Endodermal cell (in vitro differentiated cells): ENCODE data around the gene SLMAP. TPM values are rescaled to one million over a fixed set of nuclear protein-coding genes. Genes with fewer than 3 reads are reported as not detected.
A peak's percentile ranks its signal among the peaks of the same experiment; 100 is the strongest.

Experiments used
- DNase-seq: peaks from one replicate; pipeline ENCODE4 v3.0.0-alpha.2; 2017
- H3K27ac ChIP-seq: 2 replicates; pipeline ENCODE4 v1.5.1; 2013; ENCODE audit warnings: mild to moderate bottlenecking, low read depth, low read length, moderate library complexity
- H3K27me3 ChIP-seq: 2 replicates; pipeline ENCODE4 v1.6.1; 2013; ENCODE audit warnings: mild to moderate bottlenecking, low read length, moderate library complexity; ENCODE audit not compliant: insufficient read depth, control insufficient read depth, poor library complexity, severe bottlenecking
- H3K36me3 ChIP-seq: 2 replicates; pipeline ENCODE4 v1.7.0; 2013; ENCODE audit warnings: mild to moderate bottlenecking, low read length, moderate library complexity; ENCODE audit not compliant: control insufficient read depth, insufficient read depth
- H3K4me1 ChIP-seq: one replicate; pipeline ENCODE4 v1.7.0; 2013; ENCODE audit warnings: low read length; ENCODE audit not compliant: control insufficient read depth, insufficient read depth
- H3K4me3 ChIP-seq: 2 replicates; pipeline ENCODE4 v1.5.1; 2013; ENCODE audit warnings: mild to moderate bottlenecking, low read length, moderate library complexity
- H3K9ac ChIP-seq: 2 replicates; pipeline ENCODE4 v1.6.1; 2013; ENCODE audit warnings: mild to moderate bottlenecking, low read length, moderate library complexity; ENCODE audit not compliant: poor library complexity, severe bottlenecking; ENCODE audit errors: extremely low read depth
- H3K9me3 ChIP-seq: 2 replicates; pipeline ENCODE4 v1.6.1; 2013; ENCODE audit warnings: mild to moderate bottlenecking, low read length, moderate library complexity; ENCODE audit not compliant: control insufficient read depth
- H3K27ac Mint-ChIP-seq: 2 replicates; pipeline ENCODE4 v1.8.0; 2020; ENCODE audit warnings: mixed read lengths
- H3K27me3 Mint-ChIP-seq: 2 replicates; pipeline ENCODE4 v1.8.0; 2021; ENCODE audit warnings: mild to moderate bottlenecking, mixed read lengths; ENCODE audit not compliant: insufficient read depth
- H3K36me3 Mint-ChIP-seq: 2 replicates; pipeline ENCODE4 v1.8.0; 2020; ENCODE audit warnings: low read depth, mixed read lengths
- H3K4me1 Mint-ChIP-seq: 2 replicates; pipeline ENCODE4 v1.8.0; 2020; ENCODE audit warnings: mixed read lengths
- H3K4me3 Mint-ChIP-seq: 2 replicates; pipeline ENCODE4 v1.8.0; 2020; ENCODE audit warnings: mild to moderate bottlenecking, moderate library complexity, mixed read lengths
- H3K9me3 Mint-ChIP-seq: 2 replicates; pipeline ENCODE4 v1.8.0; 2020; ENCODE audit warnings: mild to moderate bottlenecking, mixed read lengths
- CTCF ChIP-seq: fragments of 200-600 bp; sonication (generic); conservative IDR thresholded peaks from 2 replicates; pipeline ENCODE4 v1.5.0; 2021; ENCODE audit warnings: antibody characterized with exemption, mild to moderate bottlenecking
- whole genome bisulfite sequencing, 2 experiments: methylation state at CpG; one replicate each; pipeline versions ENCODE4 v1.1.5 to v1.1.7; 2013; ENCODE audit warnings: missing lambda C conversion rate in 2 of 2, mixed read lengths in 1 of 2; ENCODE audit not compliant: insufficient coverage in 1 of 2, insufficient read length in 1 of 2; 5-methylcytosine and 5-hydroxymethylcytosine counted together
- total RNA-seq, 2 donors: library from RNA; stranded (reverse); fragmentation: NEBNext Ultra II Directional in 1 of 2; extraction: Animal tissue kit (Norgen Biotek cat#: 25700) in 1 of 2; gene quantifications; 2 replicates in 1 of 2; 3 replicates in 1 of 2; pipeline ENCODE4 v1.2.1, GENCODE V29; 2021

The SLMAP gene
- total RNA-seq, 2 donors from 2014 or later, result 64.8 to 65.7 TPM

DNA sequence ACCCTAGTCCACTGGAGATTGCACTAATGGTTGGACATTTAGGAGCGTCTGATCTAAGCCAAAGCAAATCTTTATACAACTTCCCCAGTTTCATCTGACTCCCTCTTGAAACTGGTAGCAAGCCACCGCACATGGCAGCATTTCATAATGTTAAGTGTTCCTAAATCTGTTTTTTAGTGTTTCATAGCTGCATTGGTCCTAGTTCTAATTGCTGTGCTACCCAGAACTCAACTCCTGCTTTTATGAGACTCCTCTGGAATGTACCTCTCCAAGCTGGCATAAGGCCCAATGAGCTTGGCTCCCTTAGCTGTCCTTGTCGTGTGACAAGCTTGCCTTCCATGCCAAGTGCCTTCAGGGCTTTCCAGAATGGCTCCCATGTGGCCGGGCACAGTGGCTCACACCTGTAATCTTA lies 186.8 kb downstream of the SLMAP start:
- H3K4me1 Mint-ChIP-seq, result peaks cover 15% of the 10 kb centered on the region

DNA sequence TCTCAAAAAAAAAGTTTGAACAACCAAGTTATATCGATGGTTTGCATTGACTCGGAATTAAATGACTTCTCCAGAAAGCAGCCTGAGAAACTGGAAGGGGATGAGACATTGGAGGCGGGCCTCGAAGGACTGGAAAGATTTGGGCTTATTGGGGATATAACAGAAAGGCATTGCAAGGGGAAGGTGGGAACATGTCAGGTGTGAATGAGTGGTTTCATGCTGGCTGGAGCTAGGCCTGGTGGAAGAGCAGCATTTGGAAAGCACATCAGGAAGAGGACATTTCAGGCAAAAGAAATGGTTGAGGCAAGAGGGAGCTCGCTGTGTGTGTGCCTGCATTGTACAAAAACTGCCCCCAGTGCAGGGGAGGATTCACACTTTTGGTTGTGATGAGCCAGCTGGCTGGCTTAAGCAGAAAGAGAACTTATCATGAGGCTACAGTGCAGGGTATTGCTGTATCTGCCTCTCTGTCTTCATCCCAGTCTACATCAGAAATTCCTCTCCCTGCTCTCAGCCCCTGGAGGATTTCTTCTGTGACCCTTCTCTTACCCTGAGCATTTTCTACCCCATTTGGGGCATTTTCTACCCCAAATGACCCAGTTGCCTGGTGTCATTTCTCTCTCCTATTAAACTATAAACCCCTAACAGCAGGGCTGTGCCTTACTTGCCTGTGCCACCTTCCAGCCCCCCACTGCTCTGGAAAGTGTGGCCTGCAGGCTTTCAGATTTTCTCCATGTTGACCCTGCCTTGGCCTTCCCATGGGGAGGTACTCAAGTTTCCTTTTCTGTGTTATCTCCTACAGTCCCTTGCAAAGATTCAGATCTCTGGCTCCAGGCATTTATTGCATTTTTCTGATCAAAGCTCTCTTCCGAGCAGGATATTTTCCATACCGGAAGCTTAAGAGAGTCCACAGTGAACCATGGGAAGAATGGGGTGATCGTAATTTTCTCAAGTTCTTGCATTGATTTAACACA lies 187.7 kb downstream of the SLMAP start:
- Histone ChIP-seq H3K36me3 (no peaks in the 10 kb centered on the region), H3K4me1 (peaks cover 8% of the 10 kb centered on the region), H3K4me3 (no peak overlapping the region), H3K9me3 (peaks cover 9% of the 10 kb centered on the region), H3K9ac (no peak overlapping the region), H3K27ac (peak overlapping the region; percentile 19), H3K27me3 (no peaks in the 10 kb centered on the region)
- TF ChIP-seq CTCF, result no peak
- no peak for DNase-seq
- H3K27ac Mint-ChIP-seq, result peak overlapping the region; percentile 28
- 91 to 99% methylated on average over 8 of the region's 8 CpGs for WGBS, 2 experiments
- no peak overlapping the region for H3K4me3 Mint-ChIP-seq
- H3K36me3 Mint-ChIP-seq, result peaks cover 14% of the 10 kb centered on the region
- H3K9me3 Mint-ChIP-seq, result peaks cover 11% of the 10 kb centered on the region
- no peaks in the 10 kb centered on the region for H3K27me3 Mint-ChIP-seq
- H3K4me1 Mint-ChIP-seq, result peaks cover 24% of the 10 kb centered on the region

More for the DNA sequence above, 186.8 kb downstream of the SLMAP start:
- H3K4me1 ChIP-seq, result no peaks in the 10 kb centered on the region
- H3K27me3 ChIP-seq, result no peaks in the 10 kb centered on the region
- H3K36me3 ChIP-seq, result no peaks in the 10 kb centered on the region
- H3K4me3 Mint-ChIP-seq, result no peak overlapping the region
- no peak for TF ChIP-seq CTCF
- H3K9me3 ChIP-seq, result peaks cover 9% of the 10 kb centered on the region
- no peak overlapping the region for H3K9ac ChIP-seq
- no peak overlapping the region for H3K4me3 ChIP-seq
- no peaks in the 10 kb centered on the region for H3K27me3 Mint-ChIP-seq
- DNase-seq, result peak; percentile 30
- H3K27ac ChIP-seq, result no peak overlapping the region
- peaks cover 11% of the 10 kb centered on the region for H3K9me3 Mint-ChIP-seq
- WGBS, 2 experiments, result 94 to 100% methylated on average over 2 to 4 of the region's 4 CpGs
- H3K36me3 Mint-ChIP-seq, result peaks cover 14% of the 10 kb centered on the region
- no peak overlapping the region for H3K27ac Mint-ChIP-seq

GRCh38 chr3:57946970-57947381 lies 190.9 kb downstream of the SLMAP start:
- H3K4me3 ChIP-seq, result no peak overlapping the region
- H3K27me3 ChIP-seq, result no peaks in the 10 kb centered on the region
- no peak for TF ChIP-seq CTCF
- H3K4me1 ChIP-seq, result peaks cover 17% of the 10 kb centered on the region
- no peak overlapping the region for H3K9ac ChIP-seq
- H3K27me3 Mint-ChIP-seq, result no peaks in the 10 kb centered on the region
- no peak overlapping the region for H3K27ac ChIP-seq
- H3K9me3 ChIP-seq, result no peaks in the 10 kb centered on the region
- no peaks in the 10 kb centered on the region for H3K9me3 Mint-ChIP-seq
- H3K4me1 Mint-ChIP-seq, result peaks cover 30% of the 10 kb centered on the region
- DNase-seq, result peak; percentile 5
- no peak overlapping the region for H3K4me3 Mint-ChIP-seq
- peaks cover 2% of the 10 kb centered on the region for H3K36me3 Mint-ChIP-seq
- no peaks in the 10 kb centered on the region for H3K36me3 ChIP-seq
- WGBS, 2 experiments, result 93% methylated on average over 5 of the region's 5 CpGs; no CpG with 5 or more reads in 1 of the 2 experiments
- H3K27ac Mint-ChIP-seq, result no peak overlapping the region
